ENCODE data around the gene BMPR1B.

The BMPR1B gene

GRCh38 chr4:94912606-94913005, 154.9 kb downstream of the BMPR1B start:
- no peak for DNase-seq (ENCODE audit: low spot score)

GRCh38 chr4:94913316-94913715, 155.6 kb downstream of the BMPR1B start:
- DNase-seq (ENCODE audit: low spot score), result no peak

GRCh38 chr4:94917146-94917545, 159.4 kb downstream of the BMPR1B start:
- no peak for DNase-seq (ENCODE audit: low spot score)

GRCh38 chr4:94918543-94918942, 160.8 kb downstream of the BMPR1B start:
- no peak for DNase-seq (ENCODE audit: low spot score)

DNA sequence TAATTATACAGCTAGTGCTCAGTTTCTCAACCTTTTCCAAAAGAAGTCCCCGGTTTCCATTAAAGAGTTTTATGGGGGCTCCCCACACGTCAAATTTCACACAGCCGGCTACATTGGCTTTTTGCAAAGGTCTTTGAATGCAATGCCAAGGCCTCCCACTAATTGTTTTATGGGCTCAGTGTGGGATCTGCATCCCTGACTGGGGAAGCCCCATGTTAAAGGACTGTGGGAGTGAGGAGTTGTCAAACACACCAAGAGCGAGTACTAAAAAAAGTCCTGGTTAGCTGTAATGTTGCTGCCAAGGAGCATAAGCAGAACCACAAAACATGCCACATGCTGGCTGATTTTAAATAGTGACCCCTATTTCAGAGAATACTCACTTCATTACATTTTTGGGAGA, 162.6 kb downstream of the BMPR1B start:
- DNase-seq (ENCODE audit: low spot score), result no peak

GRCh38 chr4:94924566-94924965, 166.8 kb downstream of the BMPR1B start:
- no peak for DNase-seq (ENCODE audit: low spot score)

- DNase-seq (ENCODE audit: low spot score), result no peak
Observed at GRCh38 chr4:94925764-94926347, 168.1 kb downstream of the BMPR1B start.

DNA sequence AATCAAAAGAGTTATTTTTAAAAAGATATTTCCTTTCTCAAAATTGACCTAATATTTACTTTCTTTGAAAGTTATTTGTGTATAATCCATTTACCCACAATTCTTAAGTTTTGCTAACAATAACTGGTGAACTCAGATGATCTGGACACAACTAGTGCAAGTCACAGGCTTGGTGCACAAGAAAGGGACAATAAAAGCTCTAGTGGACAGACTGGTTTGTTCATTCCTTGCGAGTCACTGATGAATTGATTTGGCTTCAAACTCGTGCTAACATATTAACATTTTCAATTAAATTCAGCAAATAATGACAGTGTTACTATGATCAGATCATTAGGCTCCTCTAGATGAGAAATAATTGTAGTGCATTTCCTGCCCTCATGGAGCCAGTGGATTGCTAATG, 169.2 kb downstream of the BMPR1B start:
- no peak for DNase-seq (ENCODE audit: low spot score)

DNA sequence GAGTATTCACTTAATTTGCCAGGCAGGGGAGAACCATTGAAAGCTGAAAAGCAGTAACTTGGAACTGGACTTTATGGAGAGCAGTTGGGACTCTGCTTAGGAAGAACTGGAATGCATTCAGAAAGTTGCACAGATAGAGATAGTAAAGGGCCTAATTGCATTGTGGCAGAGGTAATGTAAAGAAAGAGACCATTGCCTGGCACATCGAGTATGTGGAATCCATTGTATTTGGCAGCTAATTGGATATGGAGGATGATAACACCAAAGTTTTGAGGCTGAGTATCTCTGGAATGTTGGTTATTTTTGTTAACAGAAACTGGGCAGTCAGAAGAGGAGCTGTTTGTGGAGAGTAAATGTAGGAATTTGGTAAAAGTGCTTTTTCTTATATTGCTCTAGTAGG, 169.9 kb downstream of the BMPR1B start:
- no peak for DNase-seq (ENCODE audit: low spot score)

GRCh38 chr4:94929696-94930095, 171.9 kb downstream of the BMPR1B start:
- no peak for DNase-seq (ENCODE audit: low spot score)

- DNase-seq (ENCODE audit: low spot score), result no peak
Observed at GRCh38 chr4:94931626-94932025, 173.9 kb downstream of the BMPR1B start.

- DNase-seq (ENCODE audit: low spot score), result no peak
Observed at GRCh38 chr4:94932366-94932765, 174.6 kb downstream of the BMPR1B start.

DNA sequence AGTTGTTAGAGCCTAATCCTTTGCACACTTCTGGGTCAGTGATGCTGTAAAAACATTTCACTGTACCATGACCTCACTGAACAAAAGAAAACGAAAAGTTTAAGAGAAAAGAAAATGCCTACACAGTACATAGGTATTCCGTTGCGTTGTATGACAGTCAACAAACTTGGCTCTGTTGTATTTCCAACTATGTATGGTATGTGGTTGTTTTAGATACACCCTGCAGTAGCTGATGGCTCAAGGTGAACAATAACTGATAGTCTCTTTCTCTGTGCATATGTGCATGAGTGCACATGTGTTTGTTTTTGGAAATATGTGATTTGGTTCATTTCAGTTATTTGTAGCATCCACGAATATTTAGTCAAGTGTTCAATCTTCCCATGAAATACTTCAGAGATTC, 176.0 kb downstream of the BMPR1B start:
- no peak for DNase-seq (ENCODE audit: low spot score)

- no peak for DNase-seq (ENCODE audit: low spot score)
Observed at GRCh38 chr4:94934201-94934600, 176.4 kb downstream of the BMPR1B start.

DNA sequence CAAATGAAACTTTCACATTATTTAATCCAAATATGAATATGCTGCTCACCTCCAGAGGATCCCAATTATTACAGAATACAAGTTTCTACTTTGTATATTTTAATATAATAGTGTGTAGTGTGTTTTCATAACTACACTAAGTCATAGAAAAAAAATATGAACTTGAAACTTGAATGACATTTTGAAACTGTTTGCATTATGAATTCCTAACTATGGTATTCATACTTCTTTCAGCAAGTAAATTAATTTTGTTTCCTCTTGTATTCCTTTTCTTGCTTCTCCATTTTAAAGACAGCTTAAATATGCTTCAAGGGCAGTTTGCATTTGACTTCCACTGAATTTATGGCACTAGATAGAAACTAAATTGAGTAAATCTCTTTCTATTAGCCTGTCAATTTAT, 177.1 kb downstream of the BMPR1B start:
- DNase-seq (ENCODE audit: low spot score), result no peak

DNA sequence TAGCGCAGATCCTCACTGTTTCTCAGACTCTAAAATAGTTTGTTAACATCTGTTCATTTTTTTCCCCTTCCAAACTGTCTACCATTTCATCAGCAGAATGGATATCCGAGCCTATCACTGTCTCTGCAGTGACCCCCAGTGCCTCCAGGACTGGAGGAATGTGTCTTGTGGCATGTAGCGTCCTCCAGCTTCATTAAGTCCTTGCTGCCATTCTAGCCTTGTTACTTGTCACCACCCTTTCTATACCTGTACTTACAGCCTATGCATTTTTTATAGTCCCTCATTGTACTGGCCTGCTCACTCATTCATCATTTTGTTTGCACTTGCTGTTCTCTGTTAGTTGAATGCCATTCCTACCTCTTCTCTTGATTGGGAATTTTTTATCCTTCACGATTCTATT, 179.1 kb downstream of the BMPR1B start:
- DNase-seq (ENCODE audit: low spot score), result no peak

- DNase-seq (ENCODE audit: low spot score), result no peak
Observed at GRCh38 chr4:94939791-94940519, 182.2 kb downstream of the BMPR1B start.

DNA sequence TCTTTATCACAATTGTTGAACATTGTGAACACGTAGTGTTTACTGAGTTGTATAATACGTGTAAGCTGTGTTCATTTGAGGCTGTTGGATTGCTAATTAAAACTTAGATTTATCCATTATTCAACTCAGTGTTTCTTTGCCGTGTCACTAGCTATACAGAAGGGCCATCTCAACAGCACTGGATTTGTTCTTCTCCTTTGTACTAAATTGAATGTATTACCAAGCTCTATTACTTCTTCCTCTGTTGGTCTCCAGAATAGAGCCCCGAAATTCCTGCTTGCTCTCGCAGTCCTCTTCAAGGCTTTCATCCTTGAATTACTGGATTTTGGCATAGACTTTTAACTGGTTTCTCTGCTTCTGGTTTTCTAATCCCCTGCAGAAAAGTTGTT, 182.8 kb downstream of the BMPR1B start:
- no peak for DNase-seq (ENCODE audit: low spot score)

DNA sequence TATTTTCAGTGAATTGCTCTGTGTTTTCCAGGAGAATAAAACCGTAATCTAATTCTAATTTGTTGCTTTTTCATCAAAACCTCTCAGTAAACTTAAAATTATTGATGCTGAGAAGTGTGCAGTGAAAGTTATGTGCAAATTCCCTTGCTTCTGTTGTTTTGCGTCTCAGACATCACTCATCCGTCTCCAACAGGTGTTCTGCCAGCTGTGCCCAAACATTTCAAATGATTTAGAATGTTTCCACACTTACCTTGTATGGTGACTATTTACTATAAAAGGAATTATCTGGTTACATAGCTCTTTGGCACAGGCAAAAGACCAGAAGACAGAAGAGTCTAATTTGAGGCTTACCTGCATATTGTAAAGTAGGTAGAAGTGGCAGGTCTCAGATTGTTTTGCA, 184.0 kb downstream of the BMPR1B start:
- no peak for DNase-seq (ENCODE audit: low spot score)

GRCh38 chr4:94944726-94945125, 187.0 kb downstream of the BMPR1B start:
- DNase-seq (ENCODE audit: low spot score), result no peak

- DNase-seq (ENCODE audit: low spot score), result no peak
Observed at GRCh38 chr4:94947681-94948108, 189.9 kb downstream of the BMPR1B start.

- DNase-seq (ENCODE audit: low spot score), result no peak
Observed at GRCh38 chr4:94954251-94954650, 196.5 kb downstream of the BMPR1B start.

DNA sequence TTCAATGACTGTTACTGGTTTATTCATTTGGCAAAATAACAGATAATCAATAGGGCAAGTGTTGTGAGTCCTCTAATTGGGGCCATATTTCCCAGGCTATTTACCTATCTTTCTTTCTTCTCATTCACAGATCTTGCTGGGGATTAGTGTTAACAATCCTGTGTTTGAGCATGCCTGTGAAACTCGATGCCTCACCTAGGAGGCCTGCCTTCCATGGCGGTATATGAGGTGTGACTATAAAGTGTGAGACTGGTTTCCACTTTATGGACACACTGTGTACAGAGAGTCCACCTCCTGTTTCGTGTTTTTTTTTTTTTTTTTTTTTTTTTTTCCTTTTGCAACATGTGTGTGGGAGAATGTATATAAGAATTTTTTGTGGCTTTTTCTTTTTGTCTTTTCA, 199.3 kb downstream of the BMPR1B start:
- DNase-seq (ENCODE audit: low spot score), result no peak

GRCh38 chr4:94959307-94959706, 201.6 kb downstream of the BMPR1B start:
- DNase-seq (ENCODE audit: low spot score), result no peak
